AG08395 (cell line): Measurements from ENCODE around the gene PLEKHH2.

Experiments used
- DNase-seq: peaks from one replicate; pipeline ENCODE4 v3.0.0; 2012; ENCODE audit warnings: mixed read lengths, low spot score

Gene PLEKHH2

DNA sequence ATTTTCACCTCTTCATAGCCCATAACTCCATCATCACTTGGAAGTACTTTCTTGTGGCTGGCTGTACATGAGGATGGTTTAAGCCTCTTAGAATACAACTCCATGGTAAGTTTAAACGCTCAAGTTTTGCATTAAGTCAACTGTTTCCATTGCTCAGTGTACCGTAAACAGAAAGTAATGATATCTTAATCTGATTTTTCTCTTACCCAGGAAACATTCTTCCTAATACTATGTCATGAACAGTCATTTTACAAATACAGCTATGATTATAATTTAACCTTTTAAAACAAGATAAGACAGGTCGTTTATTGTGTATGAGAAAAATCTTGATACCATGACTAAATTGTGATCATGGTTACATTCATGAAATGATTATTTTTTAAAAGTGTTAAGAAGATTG, 125.2 kb downstream of the PLEKHH2 start:
- no peak for DNase-seq

DNA sequence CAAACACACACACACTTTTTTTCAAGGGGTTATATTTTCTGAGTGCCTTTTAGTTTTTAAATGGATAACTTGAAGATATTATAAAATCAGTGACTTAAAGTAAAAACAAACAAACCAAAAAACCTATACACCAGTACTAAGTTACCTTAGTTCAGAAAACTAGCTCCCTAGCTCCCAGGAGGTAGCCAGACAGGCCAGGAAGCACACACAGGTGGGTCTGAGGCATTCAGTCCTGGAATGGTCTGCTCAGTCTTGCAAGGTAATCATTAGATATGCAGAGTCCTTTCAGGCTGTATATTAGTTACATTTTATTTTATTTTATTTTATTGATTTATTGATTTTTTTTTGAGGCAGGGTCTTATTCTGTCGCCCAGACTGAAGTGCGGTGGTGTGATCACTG, 126.0 kb downstream of the PLEKHH2 start:
- no peak for DNase-seq

- no peak for DNase-seq
Observed at GRCh38 chr2:43764086-43764705, 127.1 kb downstream of the PLEKHH2 start.

- DNase-seq = no peak
Observed at GRCh38 chr2:43766006-43766405, 128.9 kb downstream of the PLEKHH2 start.

DNA sequence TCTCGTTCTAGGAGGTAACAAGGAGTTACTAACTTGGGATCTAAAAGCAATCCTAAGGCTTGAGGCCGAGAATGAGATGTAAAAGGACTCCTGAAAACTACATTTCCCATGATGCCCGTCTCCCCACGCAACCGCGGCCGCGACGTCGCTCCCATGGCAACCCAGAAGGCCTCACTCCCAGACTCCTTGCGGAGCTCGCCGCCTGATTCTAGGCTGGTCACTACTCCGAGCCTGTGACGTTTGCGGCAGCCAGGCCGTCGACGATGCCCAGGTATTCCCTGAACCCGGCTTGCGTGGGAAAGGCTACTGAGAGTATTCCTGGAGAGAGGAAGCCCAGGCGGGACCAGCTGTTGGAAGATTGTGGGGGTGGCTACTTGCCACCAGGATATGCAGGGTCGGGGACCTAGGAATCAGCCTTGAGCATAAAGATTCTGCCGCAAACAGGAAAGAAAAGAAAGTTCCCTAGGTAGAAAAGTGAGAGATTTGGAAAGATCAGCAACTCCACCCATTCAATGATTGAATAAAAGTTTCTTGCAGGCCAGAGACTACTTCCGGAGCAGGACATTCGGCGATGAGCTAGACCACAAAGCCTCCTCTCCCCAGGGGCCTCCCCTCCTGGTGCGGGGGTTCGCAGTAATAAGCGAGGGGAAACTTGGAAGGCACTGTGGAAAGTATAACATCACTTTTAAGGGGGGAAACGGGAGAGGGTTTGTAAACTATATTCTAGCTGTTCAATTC, 137.0 kb downstream of the PLEKHH2 start, which contains the start of gene DYNC2LI1:
Gene DYNC2LI1, plus strand, starts transcription at position 164 of the 738 bp plus-strand sequence. Its CDS starts 100 bp downstream, at position 264.
- DNase-seq = peak; percentile 95

DNA sequence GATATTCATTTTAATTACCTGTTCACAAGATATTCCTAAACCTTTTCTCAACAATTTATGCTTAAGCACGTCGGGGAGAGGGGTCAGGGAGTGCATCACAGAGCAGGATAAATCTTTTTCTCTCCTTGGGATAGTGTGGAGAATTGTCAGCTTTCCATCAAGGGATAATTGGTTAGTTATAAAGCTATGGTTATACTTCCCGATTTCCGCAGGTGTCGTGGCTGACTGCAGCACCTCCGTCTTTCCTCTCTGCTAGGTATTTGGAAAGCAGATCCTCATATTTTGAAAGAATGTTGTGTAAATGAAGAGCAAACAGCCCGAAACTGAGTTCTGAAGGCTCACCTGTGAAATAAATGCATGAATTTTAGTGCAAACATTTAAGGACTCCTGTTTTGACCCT, 137.6 kb downstream of the PLEKHH2 start:
- no peak for DNase-seq

DNA sequence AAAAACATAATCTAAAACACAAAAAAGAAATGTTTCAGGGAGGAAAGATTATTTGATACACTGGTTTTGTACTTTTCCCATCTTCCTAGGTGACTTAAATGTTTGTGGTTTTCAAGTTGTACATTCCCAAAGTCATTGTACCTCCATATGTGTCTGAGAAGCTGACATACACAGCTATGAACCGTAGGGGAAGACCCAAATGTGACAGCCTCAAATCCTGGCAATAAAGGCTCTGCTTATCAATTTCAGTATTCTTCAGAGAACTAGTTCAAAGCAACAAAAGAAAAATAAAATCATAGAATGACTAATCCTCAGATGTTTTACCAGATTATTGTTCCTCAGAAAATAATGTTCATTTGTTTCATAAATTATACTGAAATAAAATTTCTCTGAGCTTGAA, 139.3 kb downstream of the PLEKHH2 start:
- no peak for DNase-seq

DNA sequence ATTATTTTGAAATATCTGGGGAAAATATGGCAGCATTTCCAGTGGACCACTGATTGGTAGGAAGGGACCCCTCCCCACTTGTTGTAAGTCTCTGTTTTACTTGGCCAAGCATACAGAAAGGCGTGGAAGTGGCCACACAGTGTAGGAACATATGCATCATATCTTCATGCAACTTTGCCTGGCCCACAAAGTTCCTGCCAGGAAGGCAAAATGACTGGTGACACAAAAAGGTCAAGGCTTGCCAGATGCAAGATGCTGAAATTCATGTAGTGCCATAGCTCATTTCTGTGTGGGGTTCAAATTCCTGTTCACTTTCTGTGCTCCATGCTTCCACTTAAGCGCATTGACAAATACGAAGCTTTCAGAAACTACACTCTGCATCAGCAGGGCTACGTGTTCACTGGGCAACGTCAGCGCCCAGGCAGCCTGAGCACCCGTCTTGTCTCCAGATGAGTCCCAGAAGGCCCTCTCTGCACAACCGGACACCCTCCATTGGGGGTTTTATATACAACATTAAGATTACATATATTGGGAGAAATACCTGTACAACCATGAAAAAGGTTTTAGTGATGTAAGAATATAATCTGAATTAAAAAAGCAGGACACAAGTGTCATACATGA, 140.4 kb downstream of the PLEKHH2 start:
- DNase-seq = no peak

DNA sequence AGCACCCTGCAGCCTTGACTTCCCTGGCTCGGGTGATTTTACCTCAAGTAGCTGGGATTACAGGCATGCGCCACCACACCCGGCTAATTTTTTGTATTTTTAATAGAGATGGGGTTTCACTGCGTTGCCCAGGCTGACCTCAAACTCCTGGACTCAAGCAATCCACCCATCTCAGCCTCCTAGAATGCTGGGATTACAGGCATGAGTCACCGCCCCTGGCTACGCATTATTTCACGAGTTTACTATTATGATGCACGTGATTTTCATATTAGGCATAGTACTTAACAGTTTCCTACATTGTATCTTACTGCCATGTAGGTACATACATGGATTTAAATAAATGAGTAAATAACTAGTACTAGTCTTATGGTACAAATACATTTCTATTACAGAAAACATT, 141.2 kb downstream of the PLEKHH2 start:
- no peak for DNase-seq

DNA sequence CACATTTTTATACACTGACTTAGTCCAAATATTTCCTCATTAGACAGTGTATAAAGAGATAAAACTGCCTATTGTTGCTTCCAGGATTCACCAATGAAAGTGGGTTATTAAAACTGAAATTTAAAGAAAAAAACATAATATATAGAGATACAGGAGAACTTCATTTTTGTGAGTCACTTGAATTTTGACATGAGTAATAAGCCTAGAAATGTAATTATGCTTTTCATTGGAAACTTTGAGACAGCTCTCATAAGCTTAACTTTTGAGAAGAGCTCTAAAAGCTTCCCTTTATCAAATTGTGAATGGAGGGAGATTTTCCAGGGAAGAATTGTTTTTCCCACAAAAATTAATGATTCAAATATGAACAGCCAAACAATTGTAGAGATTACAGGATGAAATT, 150.8 kb downstream of the PLEKHH2 start:
- no peak for DNase-seq

DNA sequence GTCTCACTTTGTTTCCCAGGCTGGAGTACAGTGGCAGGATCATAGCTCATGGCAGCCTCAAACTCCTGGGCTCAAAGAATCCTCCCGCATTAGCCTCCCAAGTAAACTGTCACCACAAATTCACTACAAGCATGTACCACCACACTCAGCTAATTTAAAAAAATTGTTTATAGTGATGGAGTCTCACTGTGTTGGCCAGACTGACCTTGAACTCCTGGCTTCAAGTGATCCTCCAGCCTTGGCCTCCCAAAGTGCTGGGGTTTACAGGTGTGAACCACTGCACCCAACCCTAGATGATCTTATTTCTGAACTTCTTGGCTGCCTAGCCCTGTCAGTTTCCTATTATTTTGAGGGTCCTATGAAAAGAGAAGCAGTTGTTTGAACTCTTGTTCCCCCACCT, 151.6 kb downstream of the PLEKHH2 start:
- no peak for DNase-seq

GRCh38 chr2:43790147-43790546, 153.1 kb downstream of the PLEKHH2 start:
- DNase-seq = peak; percentile 3

DNA sequence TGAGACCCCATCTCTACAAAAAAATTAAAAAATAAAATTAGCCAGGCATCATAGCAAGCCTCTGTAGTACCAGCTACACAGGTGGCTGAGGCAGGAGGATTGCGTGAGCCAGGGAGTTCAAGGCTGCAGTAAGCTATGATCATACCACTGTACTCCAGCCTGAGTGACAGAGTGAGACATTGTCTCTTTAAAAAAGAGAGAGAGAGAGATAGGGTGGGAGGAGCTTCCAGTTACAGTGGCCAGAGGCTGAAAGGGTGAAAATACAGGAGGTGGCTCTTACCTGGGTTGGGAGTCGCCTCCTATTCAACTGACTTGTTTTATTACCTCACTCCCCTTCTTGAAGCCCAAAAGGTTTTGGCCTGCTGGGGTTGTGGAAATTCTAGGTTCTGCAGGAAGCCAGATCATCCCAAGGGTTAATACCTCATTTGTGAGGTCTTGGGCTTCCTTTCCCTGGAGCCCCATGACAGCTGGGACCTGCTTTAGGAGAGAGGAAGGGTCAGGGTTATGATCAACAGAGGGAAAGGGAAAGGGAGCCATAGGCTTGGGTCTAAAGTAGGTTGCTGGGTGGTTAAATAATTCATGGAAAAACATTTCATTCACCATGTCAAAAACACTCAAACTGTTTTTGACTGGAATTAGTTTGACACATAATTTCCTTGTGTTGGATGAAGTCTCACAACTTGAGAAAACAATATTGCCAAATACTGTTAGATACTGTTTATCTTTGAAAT, 154.1 kb downstream of the PLEKHH2 start:
- DNase-seq = no peak

DNA sequence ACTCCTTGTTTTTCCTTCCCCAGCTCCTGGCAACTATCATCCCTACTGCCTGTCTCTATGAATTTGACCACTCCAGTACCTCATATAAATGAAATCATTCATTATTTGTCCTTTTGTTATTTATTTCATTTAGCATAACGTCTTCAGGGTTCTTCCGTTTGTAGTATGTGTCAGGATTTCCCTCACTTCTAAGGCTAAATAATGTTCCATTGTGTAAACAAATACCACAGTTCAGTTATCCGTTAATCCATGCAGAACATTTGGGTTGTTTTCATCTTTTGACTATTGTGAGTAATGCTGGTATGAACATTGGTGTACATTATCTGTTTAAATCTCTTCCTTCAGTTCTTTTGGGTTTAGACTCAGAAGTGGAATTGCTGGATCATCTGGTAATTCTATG, 155.6 kb downstream of the PLEKHH2 start:
- DNase-seq = no peak

DNA sequence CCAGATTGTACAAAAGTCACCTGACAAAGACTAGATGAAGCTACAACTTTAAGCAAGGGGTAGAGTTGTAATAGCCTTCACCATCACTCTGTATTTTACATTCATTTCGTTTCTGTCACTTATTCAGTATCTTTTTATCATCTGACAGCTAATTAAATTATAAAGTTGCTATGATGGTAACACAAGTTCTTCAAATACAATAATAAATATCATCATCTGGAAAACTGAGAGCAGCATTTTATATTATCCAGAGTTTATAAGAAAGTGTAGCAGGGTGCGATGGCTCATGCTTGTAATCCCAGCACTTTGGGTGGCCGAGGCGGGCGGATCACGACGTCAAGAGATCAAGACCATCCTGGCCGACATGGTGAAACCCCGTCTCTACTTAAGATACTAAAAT, 157.9 kb downstream of the PLEKHH2 start:
- DNase-seq = no peak

DNA sequence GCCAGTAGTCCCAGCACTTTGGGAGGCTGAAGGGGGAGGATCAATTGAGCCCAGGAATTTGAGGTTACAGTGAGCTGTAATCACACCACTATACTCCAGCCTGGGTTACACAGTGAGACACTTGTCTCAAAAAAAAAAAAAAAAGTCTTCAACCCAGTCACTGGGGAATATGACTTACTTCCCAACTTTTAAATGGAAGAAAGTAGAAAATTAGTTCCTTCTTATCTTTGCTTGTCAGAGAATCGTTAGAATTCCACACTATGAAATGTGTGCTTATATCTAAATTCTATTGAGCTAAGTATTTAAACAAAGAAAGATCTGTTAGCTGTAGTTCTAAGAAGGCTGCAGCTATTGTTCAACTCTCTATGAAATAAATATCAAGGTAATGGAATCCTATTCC, 159.1 kb downstream of the PLEKHH2 start:
- no peak for DNase-seq

DNA sequence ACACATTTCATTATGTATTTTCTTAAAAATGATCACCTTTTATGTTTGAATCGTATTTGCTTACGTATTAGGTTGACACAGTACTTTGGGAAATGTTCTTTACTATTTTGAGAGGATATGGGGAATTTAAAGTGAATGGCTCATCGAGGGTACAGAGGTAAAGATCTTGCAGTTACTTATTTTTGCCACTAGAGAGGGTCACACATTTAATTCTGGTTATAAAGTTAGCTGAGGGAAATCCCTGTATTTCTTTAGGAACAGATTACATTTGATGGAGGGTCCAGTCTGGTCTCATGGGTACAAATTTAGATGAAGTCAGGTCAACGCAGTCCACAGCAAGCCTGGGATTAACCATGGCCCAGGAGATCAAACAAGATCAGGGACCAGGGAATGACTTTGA, 161.2 kb downstream of the PLEKHH2 start:
- DNase-seq = peak; percentile 17

- no peak for DNase-seq
Observed at GRCh38 chr2:43800894-43801293, 163.8 kb downstream of the PLEKHH2 start.

DNA sequence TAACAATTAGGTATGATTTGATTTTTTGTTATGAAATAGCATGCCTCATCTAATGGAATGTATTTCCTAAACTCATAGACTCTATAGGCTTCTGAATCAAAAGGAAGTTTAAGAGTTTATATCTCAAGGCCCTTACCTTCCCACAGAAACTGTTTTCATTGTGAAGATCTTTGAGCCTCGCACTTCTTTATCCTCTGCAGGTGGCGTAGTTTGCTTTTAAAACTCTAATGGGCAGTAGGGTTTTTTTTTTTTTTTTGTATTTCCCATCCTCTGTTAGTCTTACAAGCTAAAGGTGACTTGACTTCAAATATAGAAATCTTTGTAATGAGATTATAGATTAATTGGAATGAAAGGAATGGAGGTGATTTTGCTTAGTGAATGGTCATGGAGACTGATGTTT, 165.1 kb downstream of the PLEKHH2 start:
- no peak for DNase-seq

DNA sequence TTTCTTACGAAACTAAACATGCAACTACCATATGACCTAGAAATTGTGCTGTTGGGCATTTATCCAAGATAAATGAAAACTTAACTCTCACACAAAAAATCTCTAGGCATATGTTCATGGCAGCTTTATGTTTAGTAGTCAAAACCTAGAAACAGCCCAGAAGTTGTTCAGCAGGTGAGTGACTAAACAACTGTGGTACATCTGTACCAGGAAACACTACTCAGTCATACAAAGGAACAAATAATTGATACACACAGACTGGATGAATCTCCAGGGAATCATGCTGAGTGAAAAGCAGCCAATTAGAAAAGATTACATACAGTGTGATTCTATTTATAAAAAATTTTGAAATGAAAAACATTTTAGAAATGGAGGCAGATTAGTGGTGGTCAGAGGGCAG, 166.1 kb downstream of the PLEKHH2 start:
- no peak for DNase-seq

DNA sequence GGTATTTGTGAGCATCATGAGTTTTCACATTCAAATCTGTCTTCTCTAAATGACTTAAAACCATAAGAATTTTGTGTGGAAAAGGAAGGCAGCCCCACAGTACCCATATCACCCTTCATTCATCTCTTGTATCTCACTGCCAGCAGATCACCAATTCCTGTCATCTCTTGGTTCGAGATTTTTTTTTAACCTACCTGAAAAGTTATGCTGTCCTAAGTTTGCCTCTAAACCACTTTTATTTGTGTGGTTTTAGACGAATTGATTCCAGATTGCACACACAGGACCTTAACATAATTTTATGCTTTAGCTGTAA, 169.6 kb downstream of the PLEKHH2 start:
- DNase-seq = no peak

GRCh38 chr2:43810452-43810851, 173.4 kb downstream of the PLEKHH2 start:
- no peak for DNase-seq

- no peak for DNase-seq
Observed at GRCh38 chr2:43810888-43811287, 173.8 kb downstream of the PLEKHH2 start.
